Astrocyte (in vitro differentiated cells and primary cell): Measurements from ENCODE around the gene CNTN5. TPM values are rescaled to one million over a fixed set of nuclear protein-coding genes. Genes with fewer than 3 reads are reported as not detected.

Experiments used
- DNase-seq: peaks from one replicate; pipeline ENCODE4 v3.0.0-alpha.2; 2010; ENCODE audit warnings: low read depth
- FAIRE-seq: peaks from 2 replicates; lab custom pipeline; 2011; peaks lifted over from hg19 to GRCh38; lab: Jason Lieb, UNC
- H2AFZ ChIP-seq: 2 replicates; pipeline ENCODE4 v1.6.0; 2012; ENCODE audit warnings: low read depth, low read length, inconsistent platforms
- H3K27ac ChIP-seq: 2 replicates; pipeline ENCODE4 v1.5.1; 2011; ENCODE audit warnings: low read depth, low read length, inconsistent platforms
- H3K27me3 ChIP-seq: 2 replicates; pipeline ENCODE4 v1.6.0; 2011; ENCODE audit warnings: low read length, inconsistent platforms; ENCODE audit not compliant: insufficient read depth
- H3K36me3 ChIP-seq: 2 replicates; pipeline ENCODE4 v1.5.1; 2011; ENCODE audit warnings: low read length, inconsistent platforms; ENCODE audit not compliant: insufficient read depth
- H3K4me1 ChIP-seq: 2 replicates; pipeline ENCODE4 v1.5.1; 2011; ENCODE audit warnings: low read length, inconsistent platforms; ENCODE audit not compliant: insufficient read depth
- H3K4me2 ChIP-seq: 2 replicates; pipeline ENCODE4 v1.6.0; 2012; ENCODE audit warnings: low read length, inconsistent platforms
- H3K4me3 ChIP-seq: 2 replicates; pipeline ENCODE4 v1.5.1; 2011; ENCODE audit warnings: low read depth, mild to moderate bottlenecking, low read length, inconsistent platforms; ENCODE audit not compliant: insufficient read depth
- H3K79me2 ChIP-seq: 2 replicates; pipeline ENCODE4 v1.6.0; 2012; ENCODE audit warnings: mild to moderate bottlenecking, low read length, inconsistent platforms; ENCODE audit not compliant: insufficient read depth
- H3K9ac ChIP-seq: 2 replicates; pipeline ENCODE4 v1.6.0; 2012; ENCODE audit warnings: mild to moderate bottlenecking, low read length, inconsistent platforms
- H3K9me3 ChIP-seq: 2 replicates; pipeline ENCODE4 v1.5.1; 2012; ENCODE audit warnings: low read depth, mild to moderate bottlenecking, low read length, inconsistent platforms; ENCODE audit not compliant: insufficient read depth
- H4K20me1 ChIP-seq: 2 replicates; pipeline ENCODE4 v1.6.0; 2012; ENCODE audit warnings: low read length, inconsistent platforms; ENCODE audit not compliant: insufficient read depth
- H3K27ac Mint-ChIP-seq: one replicate; pipeline ENCODE4 v1.8.0; 2021; ENCODE audit warnings: mild to moderate bottlenecking, mixed read lengths; ENCODE audit not compliant: unreplicated experiment
- H3K27me3 Mint-ChIP-seq: one replicate; pipeline ENCODE4 v1.8.0; 2021; ENCODE audit warnings: low read depth, mixed read lengths; ENCODE audit not compliant: unreplicated experiment
- H3K36me3 Mint-ChIP-seq: one replicate; pipeline ENCODE4 v1.8.0; 2021; ENCODE audit warnings: low read depth, mixed read lengths; ENCODE audit not compliant: unreplicated experiment
- H3K4me1 Mint-ChIP-seq: one replicate; pipeline ENCODE4 v1.8.0; 2021; ENCODE audit warnings: low read depth, mixed read lengths; ENCODE audit not compliant: unreplicated experiment
- H3K4me3 Mint-ChIP-seq: one replicate; pipeline ENCODE4 v1.8.0; 2021; ENCODE audit warnings: mild to moderate bottlenecking, moderate library complexity, mixed read lengths; ENCODE audit not compliant: unreplicated experiment
- H3K9me3 Mint-ChIP-seq: one replicate; pipeline ENCODE4 v1.8.0; 2021; ENCODE audit warnings: mild to moderate bottlenecking, mixed read lengths; ENCODE audit not compliant: unreplicated experiment
- EZH2 ChIP-seq: IDR thresholded peaks from 2 replicates; pipeline ENCODE4 v1.6.1; 2012; ENCODE audit warnings: mild to moderate bottlenecking, low read length, inconsistent platforms; ENCODE audit not compliant: insufficient read depth
- total RNA-seq: library from RNA; stranded (reverse); gene quantifications from 2 replicates; pipeline ENCODE4 v1.2.1, GENCODE V29; 2021
- TF ChIP-seq, protein P1 (sequence below): IDR thresholded peaks from 2 replicates; pipeline ENCODE4 v1.5.1; 2011; ENCODE audit warnings: low read depth, mild to moderate bottlenecking, inconsistent platforms, low read length, moderate library complexity; ENCODE audit not compliant: insufficient read depth

Gene CNTN5
- total RNA-seq, 1 donor from 2014 or later, result 1.1 TPM

DNA sequence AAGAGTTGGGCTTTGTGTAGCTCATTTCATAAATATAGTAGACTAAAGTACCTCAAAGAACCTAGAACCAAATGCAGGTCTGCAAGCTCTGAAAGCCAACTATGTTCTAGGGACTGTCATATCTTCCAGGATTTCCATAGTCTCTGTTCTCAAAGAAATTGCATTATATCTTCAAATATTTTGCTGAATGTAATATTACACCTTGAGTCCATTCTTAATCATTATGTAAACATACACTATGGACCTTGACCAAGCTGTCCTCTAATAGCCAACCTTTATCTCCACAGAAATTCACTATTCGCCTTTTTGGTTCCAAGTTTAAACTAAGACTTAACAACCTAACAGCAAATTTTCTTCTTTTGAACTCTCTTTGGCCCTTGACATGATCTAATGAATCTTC is 987.7 kb downstream of the CNTN5 start:
- Mint-ChIP-seq H3K9me3 (peaks cover 4% of the 10 kb centered on the region), H3K4me1 (peaks cover 9% of the 10 kb centered on the region), H3K36me3 (no peaks in the 10 kb centered on the region), H3K4me3 (no peak overlapping the region), H3K27me3 (no peaks in the 10 kb centered on the region), H3K27ac (no peak overlapping the region)
- Histone ChIP-seq H3K27me3 (no peaks in the 10 kb centered on the region), H3K9ac (no peak overlapping the region), H3K9me3 (no peaks in the 10 kb centered on the region), H3K27ac (no peak overlapping the region), H3K4me3 (no peak overlapping the region), H3K79me2 (no peaks in the 10 kb centered on the region), H3K4me2 (no peak overlapping the region), H3K4me1 (no peaks in the 10 kb centered on the region), H4K20me1 (no peaks in the 10 kb centered on the region), H3K36me3 (no peaks in the 10 kb centered on the region), H2AFZ (no peak overlapping the region)
- TF ChIP-seq EZH2, result no peak
- TF ChIP-seq, protein P1, sequence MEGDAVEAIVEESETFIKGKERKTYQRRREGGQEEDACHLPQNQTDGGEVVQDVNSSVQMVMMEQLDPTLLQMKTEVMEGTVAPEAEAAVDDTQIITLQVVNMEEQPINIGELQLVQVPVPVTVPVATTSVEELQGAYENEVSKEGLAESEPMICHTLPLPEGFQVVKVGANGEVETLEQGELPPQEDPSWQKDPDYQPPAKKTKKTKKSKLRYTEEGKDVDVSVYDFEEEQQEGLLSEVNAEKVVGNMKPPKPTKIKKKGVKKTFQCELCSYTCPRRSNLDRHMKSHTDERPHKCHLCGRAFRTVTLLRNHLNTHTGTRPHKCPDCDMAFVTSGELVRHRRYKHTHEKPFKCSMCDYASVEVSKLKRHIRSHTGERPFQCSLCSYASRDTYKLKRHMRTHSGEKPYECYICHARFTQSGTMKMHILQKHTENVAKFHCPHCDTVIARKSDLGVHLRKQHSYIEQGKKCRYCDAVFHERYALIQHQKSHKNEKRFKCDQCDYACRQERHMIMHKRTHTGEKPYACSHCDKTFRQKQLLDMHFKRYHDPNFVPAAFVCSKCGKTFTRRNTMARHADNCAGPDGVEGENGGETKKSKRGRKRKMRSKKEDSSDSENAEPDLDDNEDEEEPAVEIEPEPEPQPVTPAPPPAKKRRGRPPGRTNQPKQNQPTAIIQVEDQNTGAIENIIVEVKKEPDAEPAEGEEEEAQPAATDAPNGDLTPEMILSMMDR, result no peak
- FAIRE-seq, result no peak
- DNase-seq, result no peak

DNA sequence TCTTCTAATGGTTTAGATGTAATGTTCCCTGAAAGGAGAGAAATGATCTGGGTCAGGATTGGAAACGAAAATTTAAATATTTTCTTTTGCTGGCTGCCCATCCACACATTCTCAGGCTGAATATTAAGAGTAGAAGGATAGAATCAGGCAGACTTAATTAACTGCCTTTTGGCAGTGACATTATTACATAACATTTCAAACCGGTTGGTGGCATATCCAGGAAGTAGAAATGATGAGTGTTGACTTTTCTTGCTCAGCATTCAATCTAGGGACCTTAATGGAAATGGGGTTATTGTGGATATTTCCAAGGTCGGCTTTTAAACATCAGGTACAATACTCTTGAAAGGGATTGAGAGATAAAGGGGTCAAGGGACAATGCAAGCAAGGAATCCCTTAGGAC is 989.0 kb downstream of the CNTN5 start:
- DNase-seq, result no peak
- no peaks in the 10 kb centered on the region for H3K79me2 ChIP-seq
- H3K9me3 ChIP-seq, result no peaks in the 10 kb centered on the region
- no peak for FAIRE-seq
- no peaks in the 10 kb centered on the region for H3K4me1 ChIP-seq
- H3K4me2 ChIP-seq, result no peak overlapping the region
- H3K9me3 Mint-ChIP-seq, result peaks cover 4% of the 10 kb centered on the region
- H3K27me3 ChIP-seq, result no peaks in the 10 kb centered on the region
- no peaks in the 10 kb centered on the region for H4K20me1 ChIP-seq
- H3K4me3 Mint-ChIP-seq, result no peak overlapping the region
- no peaks in the 10 kb centered on the region for H3K27me3 Mint-ChIP-seq
- TF ChIP-seq EZH2, result no peak
- TF ChIP-seq, protein P1, result no peak
- H2AFZ ChIP-seq, result no peak overlapping the region
- no peaks in the 10 kb centered on the region for H3K36me3 Mint-ChIP-seq
- no peak overlapping the region for H3K27ac Mint-ChIP-seq
- H3K27ac ChIP-seq, result no peak overlapping the region
- no peak overlapping the region for H3K4me3 ChIP-seq
- no peaks in the 10 kb centered on the region for H3K4me1 Mint-ChIP-seq
- H3K36me3 ChIP-seq, result no peaks in the 10 kb centered on the region
- H3K9ac ChIP-seq, result no peak overlapping the region

DNA sequence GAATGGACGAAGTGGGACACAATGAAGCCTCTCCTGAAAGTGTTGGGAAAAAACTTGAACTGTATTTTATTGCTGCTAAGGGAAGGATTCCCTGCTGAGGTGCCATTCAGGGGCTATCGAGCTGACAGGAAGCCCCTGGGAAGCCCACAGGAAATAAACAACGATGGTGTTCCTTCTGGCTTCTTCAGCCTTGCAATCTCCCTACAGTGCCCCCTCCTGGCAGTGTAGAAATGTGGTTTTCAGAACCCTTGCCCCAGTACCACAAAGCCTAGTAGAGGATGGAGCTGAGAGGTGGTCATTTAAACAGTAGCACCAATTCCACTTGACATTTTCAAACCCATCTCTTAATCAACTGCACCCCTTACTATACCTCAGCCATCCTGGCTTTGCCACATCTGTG is 989.6 kb downstream of the CNTN5 start:
- no peaks in the 10 kb centered on the region for H3K27me3 Mint-ChIP-seq
- H3K4me1 Mint-ChIP-seq, result no peaks in the 10 kb centered on the region
- peaks cover 4% of the 10 kb centered on the region for H3K9me3 Mint-ChIP-seq
- Histone ChIP-seq H3K36me3 (no peaks in the 10 kb centered on the region), H3K9ac (no peak overlapping the region), H3K9me3 (no peaks in the 10 kb centered on the region), H3K4me2 (no peak overlapping the region), H3K27me3 (no peaks in the 10 kb centered on the region), H3K4me1 (no peaks in the 10 kb centered on the region), H3K4me3 (no peak overlapping the region), H2AFZ (no peak overlapping the region), H3K27ac (no peak overlapping the region), H4K20me1 (no peaks in the 10 kb centered on the region), H3K79me2 (no peaks in the 10 kb centered on the region)
- H3K36me3 Mint-ChIP-seq, result no peaks in the 10 kb centered on the region
- no peak overlapping the region for H3K4me3 Mint-ChIP-seq
- no peak for DNase-seq
- no peak for FAIRE-seq
- no peak overlapping the region for H3K27ac Mint-ChIP-seq
- no peak for TF ChIP-seq EZH2
- TF ChIP-seq, protein P1, result no peak
